PC-3 (cell line): Measurements from ENCODE around the gene TAF4. TPM values are rescaled to one million over a fixed set of nuclear protein-coding genes. Genes with fewer than 3 reads are reported as not detected.

Experiments used
- ATAC-seq: fragments of 200-7000 bp; cut with Tn5 transposase; 2 replicates; pipeline ENCODE4 v1.9.1; 2020; ENCODE audit warnings: mild to moderate bottlenecking, moderate library complexity
- BruUV-seq: library from RNA; stranded (reverse); fragments of 400-500 nt; replicated peaks from 2 replicates; lab custom pipeline; 2021; lab: Mats Ljungman, UMichigan
- CTCF ChIA-PET: fragments of 300-600 bp; sonication (Branson Sonifier 250); formaldehyde crosslinking; loops from one replicate; lab custom pipeline; 2022; ENCODE audit warnings: antibody characterized with exemption; lab: Charles Lee
- POLR2A ChIA-PET: fragments of 300-600 bp; sonication (Branson Sonifier 250); formaldehyde crosslinking; loops from one replicate; lab custom pipeline; 2022; ENCODE audit warnings: antibody characterized with exemption; ENCODE audit not compliant: unreplicated experiment; lab: Charles Lee
- DNase-seq: peaks from one replicate; pipeline ENCODE4 v3.0.0-alpha.2; 2015
- H2AFZ ChIP-seq: fragments of 300-600 bp; sonication (generic); 2 replicates; pipeline ENCODE4 v1.6.0; 2016; ENCODE audit warnings: antibody characterized with exemption, low read length
- H3F3A ChIP-seq: fragments of 300-600 bp; sonication (generic); one replicate; pipeline ENCODE4 v1.6.0; 2017; ENCODE audit warnings: antibody characterized with exemption, low read length, control low read depth, mild to moderate bottlenecking; ENCODE audit not compliant: unreplicated experiment
- H3K27ac ChIP-seq: fragments of 300-600 bp; sonication (generic); 2 replicates; pipeline ENCODE4 v1.5.1; 2016; ENCODE audit warnings: mild to moderate bottlenecking, low read length
- H3K27me3 ChIP-seq: fragments of 300-600 bp; sonication (generic); 2 replicates; pipeline ENCODE4 v1.6.1; 2016; ENCODE audit warnings: low read length, mixed read lengths
- H3K36me3 ChIP-seq: fragments of 300-600 bp; sonication (generic); 2 replicates; pipeline ENCODE4 v1.6.1; 2016; ENCODE audit warnings: low read depth, mixed run types, low read length, mixed read lengths
- H3K4me1 ChIP-seq: fragments of 300-600 bp; sonication (generic); 2 replicates; pipeline ENCODE4 v1.5.1; 2016; ENCODE audit warnings: low read length; ENCODE audit not compliant: insufficient read depth
- H3K4me2 ChIP-seq: fragments of 300-600 bp; sonication (generic); 2 replicates; pipeline ENCODE4 v1.6.0; 2016; ENCODE audit warnings: low read length
- H3K4me3 ChIP-seq: fragments of 300-600 bp; sonication (generic); 2 replicates; pipeline ENCODE4 v1.5.1; 2016; ENCODE audit warnings: mild to moderate bottlenecking, low read length, mixed read lengths
- H3K79me2 ChIP-seq: fragments of 300-600 bp; sonication (generic); 2 replicates; pipeline ENCODE4 v1.6.1; 2017; ENCODE audit warnings: low read length, mixed read lengths
- H3K9ac ChIP-seq: fragments of 300-600 bp; sonication (generic); 2 replicates; pipeline ENCODE4 v1.6.0; 2016; ENCODE audit warnings: mild to moderate bottlenecking, low read length
- H3K9me2 ChIP-seq: fragments of 300-600 bp; sonication (generic); replicated peaks from 2 replicates; pipeline ENCODE4 v1.6.1; 2016; ENCODE audit warnings: mixed run types, low read length, mixed read lengths
- H3K9me3 ChIP-seq: fragments of 300-600 bp; sonication (generic); 2 replicates; pipeline ENCODE4 v1.6.1; 2016; ENCODE audit warnings: low read length, mixed read lengths
- H4K20me1 ChIP-seq: fragments of 300-600 bp; sonication (generic); 2 replicates; pipeline ENCODE4 v1.6.1; 2016; ENCODE audit warnings: low read length, mixed read lengths
- CTCF ChIP-seq: fragments of 300-600 bp; sonication (generic); conservative IDR thresholded peaks from 2 replicates; pipeline ENCODE4 v1.5.1; 2017; ENCODE audit warnings: antibody characterized with exemption, low read depth, mild to moderate bottlenecking, low read length
- EZH2 ChIP-seq: fragments of 300-600 bp; sonication (generic); IDR thresholded peaks from one replicate; pipeline ENCODE4 v1.6.1; 2017; ENCODE audit warnings: antibody characterized with exemption, mild to moderate bottlenecking, low read length; ENCODE audit not compliant: unreplicated experiment
- EZH2phosphoT487 ChIP-seq: fragments of 300-600 bp; sonication (generic); IDR thresholded peaks from 2 replicates; pipeline ENCODE4 v1.6.1; 2018; ENCODE audit warnings: mild to moderate bottlenecking, antibody characterized with exemption, low read length, borderline replicate concordance
- intact Hi-C: fragments of 100-400 bp; cut with micrococcal nuclease; formaldehyde crosslinking; loops from 2 replicates; pipeline ENCODE4 v1.9.0; 2023
- total RNA-seq: library from RNA; depleted of rRNA; stranded (reverse); fragments of >200 nt; gene quantifications from 2 replicates; pipeline ENCODE4 v1.2.3, GENCODE V29; 2014

TAF4 gene
- total RNA-seq, 1 experiment from 2014 or later: 9.6 TPM

- POLR2A ChIA-PET: no interaction called here
- H3K27me3 ChIP-seq: no peaks in the 10 kb centered on the region
Measured at GRCh38 chr20:62027698-62028321, 37.9 kb downstream of the TAF4 start.

GRCh38 chr20:62027116-62027515 is 38.6 kb downstream of the TAF4 start:
- Histone ChIP-seq H3K27ac (no peak overlapping the region), H3K79me2 (peaks cover 99% of the 10 kb centered on the region), H3K9me2 (no peaks in the 10 kb centered on the region), H3K9ac (no peak overlapping the region), H3K27me3 (no peaks in the 10 kb centered on the region), H2AFZ (no peak overlapping the region), H3K9me3 (no peaks in the 10 kb centered on the region), H3F3A (no peaks in the 10 kb centered on the region), H3K4me1 (peaks cover 19% of the 10 kb centered on the region), H3K36me3 (no peaks in the 10 kb centered on the region; the same call in 1 of the 2 replicates), H3K4me3 (no peak overlapping the region), H3K4me2 (no peak overlapping the region), H4K20me1 (peaks cover 6% of the 10 kb centered on the region; the same call in 1 of the 2 replicates)
- intact Hi-C loops: no loop called here
- no TSS peak for BruUV-seq
- ATAC-seq (no peak), DNase-seq (no peak)
- TF ChIP-seq CTCF (no peak), EZH2 (no peak), EZH2phosphoT487 (no peak)
- ChIA-PET CTCF (no interaction called here), POLR2A (no interaction called here)

More at GRCh38 chr20:62027698-62028321, 37.9 kb downstream of the TAF4 start:
- CTCF ChIA-PET: no interaction called here
- Histone ChIP-seq H3K4me2 (no peak overlapping the region), H3K9ac (no peak overlapping the region), H3K36me3 (no peaks in the 10 kb centered on the region; the same call in 1 of the 2 replicates), H2AFZ (no peak overlapping the region), H3K79me2 (peaks cover 99% of the 10 kb centered on the region), H4K20me1 (peaks cover 8% of the 10 kb centered on the region; the same call in 1 of the 2 replicates), H3K9me2 (no peaks in the 10 kb centered on the region), H3K27ac (no peak overlapping the region), H3K9me3 (no peaks in the 10 kb centered on the region), H3F3A (no peaks in the 10 kb centered on the region), H3K4me1 (peaks cover 20% of the 10 kb centered on the region), H3K4me3 (no peak overlapping the region)
- no TSS peak for BruUV-seq
- intact Hi-C loops: no loop called here
- DNase-seq (no peak), ATAC-seq (no peak)
- TF ChIP-seq CTCF (no peak), EZH2phosphoT487 (no peak), EZH2 (no peak)

DNA sequence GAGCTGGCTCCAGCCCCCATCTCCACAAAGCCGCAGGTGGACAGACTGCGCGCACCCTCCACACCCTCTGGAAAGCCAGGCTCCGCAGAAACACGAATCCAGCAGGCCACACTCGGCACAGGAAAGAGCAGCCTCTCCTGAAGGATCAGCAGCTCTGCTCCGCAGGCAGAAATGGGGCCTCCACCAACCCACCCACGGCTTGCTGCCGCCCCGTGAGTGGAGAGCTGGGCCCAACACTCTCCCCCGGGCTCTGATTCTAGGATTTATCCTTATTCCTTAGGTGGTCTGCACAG is 39.2 kb downstream of the TAF4 start:
- Histone ChIP-seq H2AFZ (no peak overlapping the region), H3K27ac (no peak overlapping the region), H3K9me3 (no peaks in the 10 kb centered on the region), H3K9ac (no peak overlapping the region), H3K79me2 (peaks cover 99% of the 10 kb centered on the region), H4K20me1 (peaks cover 6% of the 10 kb centered on the region; the same call in 1 of the 2 replicates), H3K4me3 (no peak overlapping the region), H3K9me2 (no peaks in the 10 kb centered on the region), H3K4me2 (no peak overlapping the region), H3K27me3 (no peaks in the 10 kb centered on the region), H3K36me3 (no peaks in the 10 kb centered on the region; the same call in 1 of the 2 replicates), H3K4me1 (peaks cover 12% of the 10 kb centered on the region), H3F3A (no peaks in the 10 kb centered on the region)
- CTCF ChIA-PET: no interaction called here
- no TSS peak for BruUV-seq
- no peak for DNase-seq
- no peak for ATAC-seq
- POLR2A ChIA-PET: interaction anchor here (0.6 kb wide), 1 partner anchor 173 kb away, joined by 5 read pairs; no protein-coding TSS in a partner anchor
- TF ChIP-seq EZH2: no peak
- intact Hi-C loops: no loop called here
